ENCODE results near the gene SUN1.

DNA sequence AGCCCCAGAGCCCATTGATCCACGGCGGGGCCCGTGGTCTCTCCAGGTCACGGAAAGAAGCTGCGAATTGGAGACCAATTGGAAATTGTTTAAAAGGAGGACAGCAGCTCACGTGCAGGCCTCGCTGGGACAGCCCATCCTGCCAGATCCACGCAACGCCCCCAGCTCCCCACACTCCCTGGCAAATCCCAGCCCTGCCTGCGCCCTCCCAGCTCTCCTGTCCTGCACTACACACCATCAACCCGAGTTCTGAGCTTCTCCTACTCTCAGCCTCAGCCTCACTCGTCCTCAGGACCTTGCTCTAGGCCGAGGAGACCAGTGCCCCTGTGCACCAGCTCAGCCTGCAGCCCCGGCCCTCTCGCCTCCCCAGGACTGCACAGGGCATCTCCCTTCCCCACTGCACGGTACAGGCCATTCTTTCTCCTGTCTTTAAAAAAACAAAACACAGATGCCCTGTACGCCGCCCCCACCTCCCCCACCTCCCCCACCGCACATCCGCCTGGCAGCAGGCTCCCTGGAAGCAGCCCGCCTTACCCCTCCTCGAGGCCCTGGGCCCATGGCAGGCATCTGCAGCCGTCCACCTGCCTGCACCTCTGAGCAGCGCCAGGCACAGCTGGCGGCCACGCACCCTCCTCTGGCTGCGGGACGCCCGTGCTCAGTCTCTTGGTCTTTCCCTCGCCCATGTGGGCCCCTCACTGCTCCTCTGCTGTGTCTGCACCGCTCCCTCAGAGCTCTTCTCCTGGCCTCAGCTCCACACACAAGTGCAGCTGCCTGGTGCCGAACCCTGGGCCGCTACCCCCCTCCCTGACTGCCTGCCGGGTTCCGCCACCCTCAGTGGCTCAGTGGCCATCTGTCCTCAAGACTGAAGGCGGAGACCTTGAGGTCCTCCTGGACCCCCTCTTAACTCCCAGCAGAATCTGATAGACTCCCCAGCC lies 48.5 kb upstream of the SUN1 start:
- no peak for TF ChIP-seq GATA2 (IDR thresholded peaks at IDR 0.05; ENCODE audit: low read depth, low read length)
- TF ChIP-seq GATA3 (IDR thresholded peaks at IDR 0.05; ENCODE audit: low read depth, low read length), result no peak

All from SH-SY5Y (cell line).